GM18907 (cell line): Measurements from ENCODE around the gene PTGFRN.
"Not testable (repeated sequence)": the region's sequence is repeated elsewhere in the genome, so short reads cannot be mapped to it uniquely, and the experiment has no call there.

Source experiments
- ATAC-seq: cut with Tn5 transposase; IDR thresholded peaks from one replicate; pipeline ENCODE4 v1.9.1; 2021; ENCODE audit warnings: mild to moderate bottlenecking, moderate library complexity; ENCODE audit not compliant: unreplicated experiment

Gene PTGFRN

DNA sequence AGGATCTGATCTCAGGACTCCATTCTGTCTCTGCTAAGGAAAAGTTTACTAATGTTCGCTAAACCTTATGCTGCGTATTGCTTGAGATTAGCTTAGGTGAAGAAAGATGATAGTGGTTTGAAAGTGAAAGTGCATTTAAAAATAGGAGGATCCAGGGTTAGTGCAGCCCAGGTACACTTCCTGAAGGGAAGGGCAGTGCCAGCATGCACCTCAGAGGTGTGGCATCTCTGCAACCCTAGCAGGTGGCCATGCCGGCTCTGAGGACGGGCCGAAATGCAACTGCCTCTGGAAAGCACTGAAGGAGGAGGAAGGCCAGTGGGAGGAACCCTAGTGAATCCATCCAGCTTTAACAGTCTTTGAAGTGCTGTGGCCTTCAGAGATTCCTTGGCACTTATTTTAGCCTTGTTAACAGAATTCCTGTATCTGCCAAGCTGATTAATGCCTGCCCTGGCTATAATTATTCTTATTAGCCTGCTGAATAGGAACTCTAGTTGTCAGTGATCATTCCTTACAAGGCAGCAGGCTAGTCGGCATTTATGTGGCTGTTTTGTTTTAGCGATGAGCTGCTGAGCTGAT, 5.5 kb downstream of the PTGFRN start:
- no peak for ATAC-seq

DNA sequence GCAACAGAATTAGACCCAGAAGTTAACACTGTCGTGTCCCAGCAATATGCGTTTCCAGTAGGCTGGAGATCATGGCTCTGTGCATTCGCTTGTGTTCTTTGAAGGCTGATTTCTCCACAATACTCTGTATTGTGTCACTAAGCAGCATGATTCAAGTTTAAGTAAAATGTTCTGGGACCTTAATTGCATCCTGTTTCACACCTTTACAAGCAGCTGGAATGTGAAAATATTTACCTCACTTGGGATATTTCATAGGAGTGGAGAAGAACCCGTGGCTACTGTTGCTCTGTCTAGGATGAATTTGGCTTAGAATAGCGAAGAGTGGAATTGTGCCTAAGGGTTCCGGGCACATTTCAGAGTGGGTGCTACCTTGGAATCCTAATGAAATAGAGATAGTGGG, 6.3 kb downstream of the PTGFRN start:
- ATAC-seq, result no peak

- no peak for ATAC-seq
These were observed 7.1 kb downstream of the PTGFRN start for GRCh38 chr1:116916533-116917445.

DNA sequence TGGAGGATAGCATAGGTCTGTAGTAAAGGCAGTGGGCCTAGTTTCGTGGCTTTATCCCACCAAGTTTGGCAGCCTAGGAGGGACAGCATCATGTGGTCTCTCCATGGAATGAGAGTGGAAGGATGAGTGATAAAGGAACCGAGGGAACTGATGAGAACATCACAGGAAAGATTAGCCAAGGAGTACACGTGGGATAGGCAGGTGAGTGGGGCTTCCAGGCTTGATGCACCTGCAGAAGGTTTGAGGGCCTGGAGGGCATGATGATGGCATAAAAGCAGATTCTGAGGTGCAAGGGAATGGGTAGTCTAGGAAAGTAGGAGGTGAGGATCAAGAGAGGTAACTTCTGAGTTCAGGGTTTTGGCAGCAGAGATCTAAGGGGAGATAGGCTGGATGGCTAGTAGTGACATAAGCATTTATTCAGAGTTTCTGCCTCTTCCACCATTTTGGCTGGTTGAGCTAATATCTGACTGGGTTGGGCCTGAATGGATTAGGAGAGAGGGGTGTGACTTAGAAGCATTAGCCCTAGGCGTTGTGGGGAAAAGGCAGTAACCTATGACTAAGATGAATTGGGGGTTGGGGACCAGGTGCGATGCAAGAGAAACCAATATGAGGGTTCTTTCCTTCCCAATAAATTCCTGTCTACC, 9.1 kb downstream of the PTGFRN start:
- no peak for ATAC-seq

DNA sequence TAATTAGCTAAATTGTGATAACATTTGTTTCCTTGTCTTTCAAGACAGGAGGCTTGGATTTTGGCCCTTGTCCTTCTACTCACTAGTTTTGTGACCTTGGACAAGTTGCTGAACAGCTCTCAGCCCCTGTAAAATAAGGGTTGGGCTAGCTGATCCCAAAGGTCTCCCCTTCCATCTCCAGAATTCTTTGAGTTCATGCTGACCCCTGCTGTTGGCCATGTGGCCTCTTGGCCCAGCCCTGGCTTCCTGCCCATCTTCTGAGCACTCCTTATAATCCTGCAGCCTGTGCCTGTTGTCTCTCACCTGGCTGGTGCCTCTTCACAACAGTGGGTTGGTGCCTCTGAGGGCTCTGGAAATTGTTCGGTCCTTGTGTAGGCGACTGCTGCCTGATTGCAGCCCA, 10.1 kb downstream of the PTGFRN start:
- no peak for ATAC-seq

DNA sequence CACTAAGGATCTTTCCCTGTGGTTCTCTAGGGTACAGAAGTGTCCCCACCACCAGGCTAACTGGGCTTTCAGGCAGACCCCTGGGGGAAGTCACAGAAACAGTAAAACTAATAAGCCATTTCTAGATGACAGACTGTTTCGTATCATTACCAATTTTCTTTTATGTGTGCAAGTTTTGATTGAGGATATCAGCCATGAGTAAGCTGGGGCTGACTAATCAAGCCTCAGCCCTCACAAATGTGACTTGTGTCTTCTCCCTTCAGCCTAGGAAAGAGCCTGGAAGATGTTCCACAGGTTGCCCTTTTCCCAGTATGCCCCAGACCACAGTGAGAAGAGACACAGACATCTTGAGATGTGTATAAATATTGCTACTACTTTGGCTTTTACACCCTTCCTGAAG, 10.5 kb downstream of the PTGFRN start:
- ATAC-seq, result no peak

- no peak for ATAC-seq
These were observed 11.7 kb downstream of the PTGFRN start for GRCh38 chr1:116921301-116921885.

DNA sequence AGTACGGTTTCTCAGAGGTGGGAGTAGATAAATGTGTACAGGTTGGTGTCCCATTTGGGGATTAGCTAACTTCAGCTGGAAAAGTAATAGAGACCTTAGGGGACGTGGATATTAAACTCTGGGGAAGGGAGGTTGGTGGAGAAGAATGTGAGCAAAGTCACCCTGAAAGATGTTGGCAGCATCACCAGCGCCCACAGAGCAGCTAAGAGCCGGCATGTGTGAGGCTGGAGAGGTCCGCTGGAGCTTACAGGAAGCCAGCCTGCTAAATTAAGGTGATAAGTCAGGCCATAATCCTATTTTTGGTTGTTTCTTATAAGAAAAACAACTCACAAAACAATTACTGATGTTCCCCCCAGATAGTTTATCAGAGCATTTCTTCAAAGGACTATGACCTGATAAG, 12.2 kb downstream of the PTGFRN start:
- ATAC-seq, result no peak

DNA sequence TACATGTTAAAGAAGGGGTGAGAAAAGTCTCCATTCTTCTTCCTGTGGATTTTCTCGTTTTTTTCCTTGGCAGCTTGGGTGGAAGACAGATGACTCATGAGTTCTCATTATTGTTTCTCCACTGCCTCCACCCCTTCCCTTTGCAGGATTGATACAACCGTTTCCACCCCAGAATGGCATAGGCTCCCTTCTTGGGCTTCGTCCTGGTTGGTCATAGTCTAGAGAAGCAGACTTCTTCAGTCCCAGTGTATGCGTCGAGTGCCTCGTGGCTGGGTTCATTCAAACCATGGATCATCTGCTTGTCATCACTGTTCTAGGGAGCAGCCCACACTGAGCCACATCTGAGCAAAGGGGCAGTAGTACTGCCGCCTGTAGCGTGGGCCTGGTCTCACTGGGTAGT, 13.7 kb downstream of the PTGFRN start:
- ATAC-seq, result no peak

GRCh38 chr1:116927049-116927798, 17.5 kb downstream of the PTGFRN start:
- ATAC-seq, result no peak

DNA sequence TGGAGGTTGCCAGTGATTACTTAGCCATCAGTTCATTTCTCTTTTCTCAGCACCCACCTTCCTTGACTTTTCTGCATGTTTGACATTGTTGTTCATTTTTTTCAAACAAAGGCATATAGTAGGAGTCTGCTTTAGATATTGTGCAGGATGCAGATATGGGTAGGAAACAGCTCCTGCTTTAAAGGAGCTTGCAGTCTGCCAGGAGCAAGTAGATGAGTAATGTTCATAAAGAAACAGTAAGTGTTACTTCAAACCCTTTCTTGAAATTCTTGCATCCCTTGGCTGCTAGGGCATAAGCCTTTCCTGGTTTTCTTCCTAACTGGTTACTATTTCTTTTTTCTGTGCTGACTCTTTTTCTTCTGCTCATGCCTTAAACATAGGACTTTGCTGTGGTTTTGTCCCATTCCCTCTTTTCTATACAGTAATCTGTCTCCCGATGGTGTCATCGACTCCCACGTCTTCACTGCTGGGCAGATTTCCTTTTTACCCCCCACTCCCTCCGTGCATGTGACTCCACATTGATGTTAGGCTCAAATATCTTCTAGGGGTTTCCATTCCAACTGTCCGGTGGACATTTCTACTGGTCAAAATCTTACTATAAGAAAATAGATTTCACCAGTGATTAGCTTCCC, 20.4 kb downstream of the PTGFRN start:
- ATAC-seq, result no peak

GRCh38 chr1:116931016-116931918, 21.6 kb downstream of the PTGFRN start:
- no peak for ATAC-seq

- ATAC-seq, result no peak
These were observed 24.1 kb downstream of the PTGFRN start for GRCh38 chr1:116933606-116934515.

DNA sequence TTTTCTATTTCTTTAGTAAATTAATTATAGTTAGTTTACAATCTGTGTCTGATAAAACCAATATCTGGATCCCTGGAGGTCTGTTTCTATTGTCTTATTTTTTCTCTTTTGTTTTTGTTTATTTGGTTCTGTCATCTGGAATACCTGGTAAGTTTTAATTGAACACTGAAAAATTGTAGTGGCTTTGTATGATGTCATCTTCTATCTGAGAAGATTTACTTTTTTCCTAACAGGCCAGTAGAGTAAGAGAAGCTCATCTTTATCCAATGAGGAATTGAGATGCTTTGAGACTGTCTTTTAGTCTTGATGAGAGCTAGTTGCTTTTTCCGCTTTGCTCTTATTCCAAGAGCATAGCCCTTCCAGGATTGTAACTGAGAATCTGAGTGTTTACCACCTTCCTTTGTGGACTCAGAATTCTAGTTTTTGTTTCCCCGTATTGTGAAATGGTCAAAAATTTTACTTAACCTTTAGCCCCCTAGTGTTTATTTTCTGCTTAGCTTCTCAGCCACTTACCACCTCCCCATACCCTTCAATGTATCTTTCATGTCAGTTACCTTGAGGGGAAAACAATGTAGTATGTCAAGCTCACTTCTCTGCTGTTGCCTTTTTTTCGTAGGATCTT, 25.0 kb downstream of the PTGFRN start:
- ATAC-seq, result no peak

- no peak for ATAC-seq
These were observed 28.5 kb downstream of the PTGFRN start for GRCh38 chr1:116938216-116938615.

- ATAC-seq, result not testable (repeated sequence)
These were observed 30.2 kb downstream of the PTGFRN start for GRCh38 chr1:116939780-116940543.
